ENCODE measurements around the gene SYT12. TPM values are rescaled to one million over a fixed set of nuclear protein-coding genes. Genes with fewer than 3 reads are reported as not detected.
A peak's percentile ranks its signal among the peaks of the same experiment; 100 is the strongest.

Gene SYT12
- total RNA-seq, 1 experiment from 2014 or later, result 1.9 TPM

DNA sequence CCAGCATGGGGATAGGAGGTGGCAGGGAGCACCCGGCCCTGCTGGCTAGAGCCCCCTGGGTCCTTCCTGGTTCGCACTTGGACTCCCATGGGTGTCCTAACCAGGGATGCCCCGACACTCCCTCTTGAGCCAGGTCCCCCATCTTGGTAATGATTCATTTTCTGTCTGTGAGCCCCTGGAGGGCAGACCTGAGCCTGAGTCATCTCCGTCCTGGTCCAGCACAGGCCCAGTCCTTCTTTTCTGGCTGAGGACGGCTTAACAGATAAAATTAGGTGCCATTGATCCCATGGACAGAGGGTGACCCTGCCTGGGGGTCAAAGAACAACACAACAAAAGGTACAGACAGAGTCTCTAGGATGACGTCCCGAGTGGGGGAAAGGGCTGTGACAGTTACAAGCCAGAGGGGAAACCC lies 37.2 kb downstream of the SYT12 start:
- Histone ChIP-seq H3K27me3 (ENCODE audit: insufficient read depth, low read length) (no peaks in the 10 kb centered on the region), H3K27ac (ENCODE audit: insufficient read length, low read depth, low read length) (no peak overlapping the region), H2AFZ (ENCODE audit: low read length) (no peak overlapping the region), H3K56ac (ENCODE audit: insufficient read length, low read depth, low read length) (no peak overlapping the region), H3K23ac (ENCODE audit: insufficient read length, low read depth, low read length) (no peak overlapping the region), H3K79me2 (ENCODE audit: insufficient read depth, low read length) (no peaks in the 10 kb centered on the region), H4K91ac (ENCODE audit: insufficient read length, low read depth, low read length) (no peak overlapping the region), H2BK120ac (ENCODE audit: low read depth, low read length, poor library complexity, severe bottlenecking) (no peak overlapping the region), H3K4ac (ENCODE audit: low read depth, low read length) (no peak overlapping the region), H3K4me1 (ENCODE audit: insufficient read depth, low read length) (no peaks in the 10 kb centered on the region; the same call in 1 of the 2 replicates), H2BK15ac (ENCODE audit: low read depth, low read length) (no peak overlapping the region), H3T11ph (ENCODE audit: low read length) (no peak overlapping the region), H3K4me2 (ENCODE audit: insufficient read depth, insufficient read length, low read length) (no peak overlapping the region), H2AK5ac (ENCODE audit: insufficient read length, low read length) (no peak overlapping the region), H3K23me2 (ENCODE audit: insufficient read length, low read depth, low read length, poor library complexity, severe bottlenecking) (peaks cover 4% of the 10 kb centered on the region), H2BK12ac (ENCODE audit: insufficient read length, low read depth, low read length) (no peak overlapping the region), H2BK5ac (ENCODE audit: insufficient read length, low read length) (no peak overlapping the region), H4K8ac (replicated peaks; ENCODE audit: insufficient read length, low read depth, low read length) (no peak overlapping the region), H3K9ac (ENCODE audit: extremely low read depth, insufficient read length, low read length) (no peak overlapping the region), H4K5ac (ENCODE audit: insufficient read length, low read depth, low read length) (no peak overlapping the region), H4K20me1 (ENCODE audit: control insufficient read depth, insufficient read depth, insufficient read length) (peaks cover 3% of the 10 kb centered on the region), H2BK20ac (ENCODE audit: low read depth, low read length, poor library complexity, severe bottlenecking) (no peak overlapping the region), H3K14ac (ENCODE audit: insufficient read depth, low read length) (no peak overlapping the region), H3K79me1 (ENCODE audit: insufficient read depth, low read depth, low read length, poor library complexity, severe bottlenecking) (no peaks in the 10 kb centered on the region), H3K9me3 (ENCODE audit: control insufficient read depth, low read depth, low read length) (no peaks in the 10 kb centered on the region), H3K18ac (ENCODE audit: insufficient read length, low read depth, low read length) (no peak overlapping the region)
- no peak for TF ChIP-seq CTCF (conservative IDR thresholded peaks at IDR 0.05)
- Mint-ChIP-seq H3K9me3 (no peaks in the 10 kb centered on the region), H3K4me1 (peaks cover 11 to 18% of the 10 kb centered on the region in 2 experiments), H3K36me3 (ENCODE audit: insufficient read depth in 1 of 3, low read depth in 3 of 3) (no peaks in the 10 kb centered on the region), H3K4me3 (no peak overlapping the region), H3K27ac (no peak overlapping the region), H3K27me3 (ENCODE audit: low read depth) (no peaks in the 10 kb centered on the region; the same call in 1 of the 2 replicates)
- no CpG with 5 or more reads among the region's 7 CpGs for WGBS (ENCODE audit: extremely low coverage, insufficient read length, low lambda C conversion rate)
- peak; percentile 14 for DNase-seq
